HEK293T (cell line): ENCODE results near the gene COL12A1.

Source experiments
- ARNT ChIP-seq: fragments of 450-650 bp; IDR thresholded peaks from 2 replicates; pipeline ENCODE4 v1.6.1; 2017; ENCODE audit warnings: mild to moderate bottlenecking
- BHLHE40 ChIP-seq: fragments of 450-650 bp; IDR thresholded peaks from 2 replicates; pipeline ENCODE4 v1.6.1; 2016; ENCODE audit warnings: mild to moderate bottlenecking, moderate library complexity, borderline replicate concordance
- ELF4 ChIP-seq: fragments of 450-650 bp; IDR thresholded peaks from 2 replicates; pipeline ENCODE4 v1.6.1; 2017; ENCODE audit warnings: antibody characterized with exemption
- FOXA1 ChIP-seq: fragments of 450-650 bp; IDR thresholded peaks from 2 replicates; pipeline ENCODE4 v1.6.1; 2016; ENCODE audit warnings: mild to moderate bottlenecking
- FOXK2 ChIP-seq: fragments of 450-650 bp; IDR thresholded peaks from 2 replicates; pipeline ENCODE4 v1.6.1; 2016; ENCODE audit warnings: mild to moderate bottlenecking
- FOXM1 ChIP-seq: fragments of 450-650 bp; IDR thresholded peaks from 2 replicates; pipeline ENCODE4 v1.6.1; 2017; ENCODE audit warnings: mild to moderate bottlenecking, borderline replicate concordance
- PKNOX1 ChIP-seq: fragments of 450-650 bp; IDR thresholded peaks from 2 replicates; pipeline ENCODE4 v1.6.1; 2016
- SP1 ChIP-seq: fragments of 450-650 bp; IDR thresholded peaks from 2 replicates; pipeline ENCODE4 v1.6.1; 2017
- SUZ12 ChIP-seq: fragments of 450-650 bp; IDR thresholded peaks from 2 replicates; pipeline ENCODE4 v1.6.1; 2016; ENCODE audit warnings: mild to moderate bottlenecking
- ZNF384 ChIP-seq: fragments of 450-650 bp; IDR thresholded peaks from 2 replicates; pipeline ENCODE4 v1.6.1; 2016

DNA sequence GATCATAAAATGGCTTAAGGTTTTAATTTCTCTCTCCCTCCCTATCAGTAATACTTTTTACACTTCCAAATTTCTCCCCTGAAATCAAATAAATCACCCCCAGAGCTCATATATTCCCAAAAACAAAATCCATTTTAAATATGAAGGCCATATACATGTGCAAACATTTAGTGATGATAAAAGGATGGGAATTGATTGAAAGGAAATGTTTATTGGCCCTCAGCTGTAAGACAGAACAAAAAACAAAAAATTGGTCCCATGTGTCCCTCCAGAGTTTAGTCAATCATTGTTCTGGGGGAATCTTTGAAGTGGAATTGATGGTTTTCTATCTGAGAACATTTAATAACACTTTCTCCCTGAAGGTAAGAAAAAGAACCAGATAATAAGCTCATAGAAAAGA is 91.7 kb downstream of the COL12A1 start:
- TF ChIP-seq ARNT (no peak), BHLHE40 (no peak), SP1 (no peak), FOXM1 (no peak), FOXK2 (no peak), FOXA1 (no peak), SUZ12 (no peak), ZNF384 (no peak), PKNOX1 (no peak), ELF4 (no peak)
